Activated CD4-positive, alpha-beta T cell treated with anti-CD3 and anti-CD28 coated beads, Interleukin-2, amount 10 ng/mL, durations not matched to agents 24 days and 14 days (primary cell): ENCODE results near the gene MCCC2. TPM values are rescaled to one million over a fixed set of nuclear protein-coding genes. Genes with fewer than 3 reads are reported as not detected.
"Not testable (repeated sequence)": the region's sequence is repeated elsewhere in the genome, so short reads cannot be mapped to it uniquely, and the experiment has no call there.

Experiments used
- DNase-seq: peaks from one replicate; pipeline ENCODE4 v3.0.0; 2022
- H3K27ac Mint-ChIP-seq: one replicate; pipeline ENCODE4 v1.8.0; 2022; ENCODE audit warnings: mild to moderate bottlenecking, mixed read lengths
- H3K27me3 Mint-ChIP-seq: one replicate; pipeline ENCODE4 v1.8.0; 2022; ENCODE audit warnings: mixed read lengths
- H3K36me3 Mint-ChIP-seq: one replicate; pipeline ENCODE4 v1.8.0; 2022; ENCODE audit warnings: low read depth, mild to moderate bottlenecking, mixed read lengths
- H3K4me1 Mint-ChIP-seq: one replicate; pipeline ENCODE4 v1.8.0; 2021; ENCODE audit warnings: mixed read lengths
- H3K4me3 Mint-ChIP-seq: one replicate; pipeline ENCODE4 v1.8.0; 2022; ENCODE audit warnings: mild to moderate bottlenecking, moderate library complexity, mixed read lengths
- H3K9me3 Mint-ChIP-seq: one replicate; pipeline ENCODE4 v1.8.0; 2021; ENCODE audit warnings: mixed read lengths
- intact Hi-C: fragments of 100-400 bp; cut with micrococcal nuclease; formaldehyde crosslinking; loops from one replicate; pipeline ENCODE4 v1.15.1; 2023
- total RNA-seq: library from RNA; stranded (reverse); gene quantifications from 2 replicates; pipeline ENCODE4 v1.2.3, GENCODE V29; 2022

MCCC2 gene
- total RNA-seq, 1 donor from 2014 or later: 58.7 TPM

- intact Hi-C loops: no loop called here
- H3K9me3 Mint-ChIP-seq: peaks cover 6% of the 10 kb centered on the region
- H3K27me3 Mint-ChIP-seq: no peaks in the 10 kb centered on the region
- peaks cover 43% of the 10 kb centered on the region for H3K36me3 Mint-ChIP-seq
- peaks cover 5% of the 10 kb centered on the region for H3K4me1 Mint-ChIP-seq
- DNase-seq: no peak
- no peak overlapping the region for H3K27ac Mint-ChIP-seq
- no peak overlapping the region for H3K4me3 Mint-ChIP-seq
Observed at GRCh38 chr5:71621268-71621667, 34.1 kb downstream of the MCCC2 start.

DNA sequence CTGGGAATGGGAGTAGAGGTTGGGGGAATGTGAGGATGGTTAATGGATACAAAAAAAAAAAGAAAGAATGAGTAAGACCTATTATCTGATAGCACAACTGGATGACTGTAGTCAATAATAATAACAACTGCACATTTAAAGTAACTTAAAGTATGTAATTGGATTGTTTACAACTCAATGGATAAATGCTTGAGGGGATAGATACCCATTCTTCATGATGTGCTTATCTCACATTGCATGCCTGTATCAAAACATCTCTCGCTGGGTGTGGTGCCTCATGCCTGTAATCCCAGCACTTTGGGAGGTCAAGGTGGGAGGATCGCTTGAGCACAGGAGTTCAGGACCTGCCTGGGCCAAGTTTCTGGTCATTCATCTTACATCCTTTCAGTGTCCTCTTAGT, 34.6 kb downstream of the MCCC2 start:
- Mint-ChIP-seq H3K9me3 (peaks cover 6% of the 10 kb centered on the region), H3K4me1 (peaks cover 5% of the 10 kb centered on the region), H3K27me3 (no peaks in the 10 kb centered on the region), H3K36me3 (peaks cover 39% of the 10 kb centered on the region), H3K27ac (no peak overlapping the region), H3K4me3 (no peak overlapping the region)
- intact Hi-C loops: no loop called here
- no peak for DNase-seq

DNA sequence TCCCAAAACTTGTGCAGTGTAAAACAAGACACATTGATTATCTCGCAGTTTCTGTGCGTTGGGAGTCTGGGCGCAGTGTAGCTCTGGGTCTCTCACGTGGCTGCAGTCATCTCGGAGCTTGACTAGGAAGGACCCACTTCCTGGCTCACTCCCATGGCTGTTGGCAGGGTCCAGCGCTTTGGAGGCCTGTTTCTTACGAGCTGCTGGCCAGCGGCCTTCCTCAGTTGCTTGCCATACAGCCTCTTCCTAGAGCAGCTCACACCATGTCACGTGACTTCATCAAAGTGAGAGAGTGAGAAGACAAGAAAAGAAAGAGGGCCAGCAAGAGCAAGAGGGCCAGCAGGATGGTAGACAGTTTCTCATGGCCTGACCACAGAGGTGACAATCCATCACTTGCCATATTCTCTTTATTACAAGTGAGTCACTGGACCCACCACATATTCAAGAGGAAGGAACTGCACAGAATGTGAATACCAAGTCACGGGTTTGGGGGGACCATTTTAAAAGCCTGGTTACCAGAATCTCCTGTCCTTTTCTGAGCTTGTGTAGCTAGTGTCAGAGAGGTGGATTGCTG, 36.2 kb downstream of the MCCC2 start:
- DNase-seq: no peak
- Mint-ChIP-seq H3K36me3 (peaks cover 31% of the 10 kb centered on the region), H3K9me3 (no peaks in the 10 kb centered on the region), H3K27ac (no peak overlapping the region), H3K4me3 (no peak overlapping the region), H3K27me3 (no peaks in the 10 kb centered on the region), H3K4me1 (peaks cover 2% of the 10 kb centered on the region)
- intact Hi-C loops: no loop called here

GRCh38 chr5:71629950-71630349, 42.8 kb downstream of the MCCC2 start:
- Mint-ChIP-seq H3K36me3 (peaks cover 28% of the 10 kb centered on the region), H3K9me3 (no peaks in the 10 kb centered on the region), H3K4me1 (peaks cover 1% of the 10 kb centered on the region), H3K4me3 (no peak overlapping the region), H3K27me3 (no peaks in the 10 kb centered on the region), H3K27ac (no peak overlapping the region)
- intact Hi-C loops: no loop called here
- no peak for DNase-seq

- intact Hi-C loops: no loop called here
- no peaks in the 10 kb centered on the region for H3K9me3 Mint-ChIP-seq
- no peaks in the 10 kb centered on the region for H3K27me3 Mint-ChIP-seq
- no peak for DNase-seq
- H3K36me3 Mint-ChIP-seq: peaks cover 30% of the 10 kb centered on the region
- no peak overlapping the region for H3K27ac Mint-ChIP-seq
- no peak overlapping the region for H3K4me3 Mint-ChIP-seq
- H3K4me1 Mint-ChIP-seq: no peaks in the 10 kb centered on the region
Observed at GRCh38 chr5:71631070-71631469, 43.9 kb downstream of the MCCC2 start.

- Mint-ChIP-seq H3K27ac (no peak overlapping the region), H3K27me3 (no peaks in the 10 kb centered on the region), H3K4me1 (no peaks in the 10 kb centered on the region), H3K4me3 (no peak overlapping the region), H3K36me3 (peaks cover 27% of the 10 kb centered on the region), H3K9me3 (no peaks in the 10 kb centered on the region)
- no peak for DNase-seq
- intact Hi-C loops: no loop called here
Observed at GRCh38 chr5:71632168-71632567, 45.0 kb downstream of the MCCC2 start.

DNA sequence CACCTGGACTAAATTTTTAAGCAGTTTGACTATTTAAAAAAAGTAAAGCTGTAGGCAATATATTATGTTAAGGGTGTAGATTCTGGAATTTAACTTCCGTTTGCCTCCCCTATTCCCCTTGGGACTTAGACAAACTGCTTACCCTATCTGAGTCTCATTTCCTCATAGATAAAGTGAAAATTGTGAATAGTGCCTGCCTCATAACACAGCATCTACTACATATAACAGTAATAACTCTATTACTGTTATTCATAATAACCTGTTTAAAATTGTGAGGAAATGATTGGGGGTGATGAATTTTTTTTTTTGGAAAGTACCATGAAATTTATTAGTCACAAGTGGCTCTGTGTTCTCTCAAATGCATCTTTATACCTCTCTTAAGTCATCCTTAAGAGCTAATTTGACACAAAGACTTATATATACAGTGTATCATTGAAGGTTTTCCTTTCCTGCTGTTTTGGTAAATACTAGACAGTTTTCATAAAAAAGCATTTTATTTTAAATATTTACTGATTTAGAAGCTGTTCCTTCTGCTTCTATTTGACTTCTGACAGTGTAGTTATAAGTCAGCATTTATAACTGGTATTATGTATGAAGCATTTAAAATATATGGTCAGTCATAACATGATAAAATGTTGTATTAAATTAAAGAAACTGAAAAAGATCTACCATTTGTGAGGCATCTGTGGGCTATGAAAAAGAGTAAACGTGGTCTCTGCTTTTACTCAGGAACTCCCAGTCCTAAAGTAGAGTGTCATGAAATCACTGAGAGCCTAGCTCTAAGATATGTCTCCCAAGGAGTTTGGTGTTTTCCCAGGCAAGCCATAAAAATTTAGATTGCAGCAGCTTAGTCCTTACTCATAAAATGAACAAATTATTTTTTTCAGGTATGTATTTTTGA, 46.4 kb downstream of the MCCC2 start:
- peaks cover 36% of the 10 kb centered on the region for H3K36me3 Mint-ChIP-seq
- no peaks in the 10 kb centered on the region for H3K9me3 Mint-ChIP-seq
- H3K4me3 Mint-ChIP-seq: no peak overlapping the region
- no peak for DNase-seq
- H3K27ac Mint-ChIP-seq: no peak overlapping the region
- H3K4me1 Mint-ChIP-seq: no peaks in the 10 kb centered on the region
- intact Hi-C loops: no loop called here
- no peaks in the 10 kb centered on the region for H3K27me3 Mint-ChIP-seq

- no peak overlapping the region for H3K4me3 Mint-ChIP-seq
- intact Hi-C loops: no loop called here
- peaks cover 55% of the 10 kb centered on the region for H3K36me3 Mint-ChIP-seq
- H3K27ac Mint-ChIP-seq: no peak overlapping the region
- no peak for DNase-seq
- H3K9me3 Mint-ChIP-seq: no peaks in the 10 kb centered on the region
- no peaks in the 10 kb centered on the region for H3K27me3 Mint-ChIP-seq
- no peaks in the 10 kb centered on the region for H3K4me1 Mint-ChIP-seq
Observed at GRCh38 chr5:71637133-71637532, 50.0 kb downstream of the MCCC2 start.

GRCh38 chr5:71640408-71640807, 53.3 kb downstream of the MCCC2 start:
- intact Hi-C loops: no loop called here
- Mint-ChIP-seq H3K9me3 (no peaks in the 10 kb centered on the region), H3K4me1 (no peaks in the 10 kb centered on the region), H3K27me3 (no peaks in the 10 kb centered on the region), H3K27ac (no peak overlapping the region), H3K4me3 (no peak overlapping the region), H3K36me3 (peaks cover 45% of the 10 kb centered on the region)
- no peak for DNase-seq

DNA sequence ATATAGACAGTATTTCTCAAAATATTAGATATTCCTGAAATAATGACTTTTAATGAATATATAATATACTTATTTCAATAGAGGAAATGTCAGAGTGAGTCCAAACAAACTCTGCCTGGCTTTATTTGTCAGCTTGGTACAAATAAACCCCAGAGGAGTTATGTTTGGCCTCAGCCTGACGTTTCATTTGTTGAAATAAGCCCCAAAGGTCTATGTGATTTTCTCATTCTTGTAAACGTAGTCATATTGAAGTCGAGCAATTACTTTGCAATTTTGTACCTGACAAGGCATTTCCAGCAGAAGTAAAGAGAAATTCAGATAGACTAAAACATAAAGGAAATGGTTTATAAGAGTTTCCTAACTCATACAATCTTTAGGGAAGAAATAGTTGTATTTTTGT, 57.9 kb downstream of the MCCC2 start:
- peaks cover 54% of the 10 kb centered on the region for H3K36me3 Mint-ChIP-seq
- no peak overlapping the region for H3K27ac Mint-ChIP-seq
- no peaks in the 10 kb centered on the region for H3K27me3 Mint-ChIP-seq
- intact Hi-C loops: no loop called here
- peaks cover 3% of the 10 kb centered on the region for H3K4me1 Mint-ChIP-seq
- H3K9me3 Mint-ChIP-seq: no peaks in the 10 kb centered on the region
- no peak overlapping the region for H3K4me3 Mint-ChIP-seq
- DNase-seq: no peak

DNA sequence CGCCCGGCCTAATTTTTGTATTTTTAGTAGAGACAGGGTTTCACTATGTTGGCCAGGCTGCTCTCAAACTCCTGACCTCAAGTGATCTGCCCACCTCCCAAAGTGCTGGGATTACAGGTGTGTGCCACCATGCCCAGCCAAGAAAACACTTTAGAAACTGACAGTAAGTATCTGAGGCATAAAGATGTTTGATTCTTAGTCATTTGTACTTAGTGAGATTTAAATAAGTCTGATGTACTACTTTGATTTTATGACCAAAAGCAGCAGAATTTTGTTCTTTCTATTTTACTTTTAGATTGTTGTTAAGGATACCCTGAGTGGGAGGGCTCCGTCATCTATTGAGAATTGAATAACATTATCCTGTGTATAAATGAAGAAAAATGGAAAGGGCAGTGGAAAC, 63.8 kb downstream of the MCCC2 start:
- intact Hi-C loops: loop anchor here (5.0 kb wide), 1 partner anchor 49 kb away; no protein-coding TSS in a partner anchor
- DNase-seq, H3K9me3 Mint-ChIP-seq, H3K27me3 Mint-ChIP-seq, H3K27ac Mint-ChIP-seq, H3K4me3 Mint-ChIP-seq: not testable (repeated sequence)
- H3K4me1 Mint-ChIP-seq: peaks cover 17% of the 10 kb centered on the region
- H3K36me3 Mint-ChIP-seq: peaks cover 60% of the 10 kb centered on the region

DNA sequence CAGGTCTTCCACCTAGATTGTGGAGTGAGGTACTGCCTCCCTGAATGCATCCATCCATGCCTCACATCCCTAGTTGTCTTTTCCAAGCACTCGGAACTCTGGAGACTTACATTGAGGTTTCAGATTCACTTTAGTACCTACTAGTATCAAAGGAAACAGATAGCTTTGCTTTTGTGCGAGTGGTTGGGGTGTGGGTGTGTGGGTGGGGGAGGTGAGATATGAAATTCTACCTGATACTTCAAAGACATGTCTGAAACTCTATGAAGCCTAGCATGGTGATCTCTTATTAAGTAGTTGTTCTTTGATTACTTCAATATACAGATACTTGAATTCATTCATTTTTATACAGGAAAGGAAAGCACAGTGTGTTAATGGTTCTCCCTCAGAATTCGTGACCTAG, 64.4 kb downstream of the MCCC2 start:
- no peaks in the 10 kb centered on the region for H3K27me3 Mint-ChIP-seq
- no peak overlapping the region for H3K27ac Mint-ChIP-seq
- H3K4me1 Mint-ChIP-seq: peaks cover 17% of the 10 kb centered on the region
- no peak overlapping the region for H3K4me3 Mint-ChIP-seq
- intact Hi-C loops: loop anchor here (5.0 kb wide), 1 partner anchor 49 kb away; no protein-coding TSS in a partner anchor
- H3K36me3 Mint-ChIP-seq: peaks cover 57% of the 10 kb centered on the region
- H3K9me3 Mint-ChIP-seq: no peaks in the 10 kb centered on the region
- no peak for DNase-seq

DNA sequence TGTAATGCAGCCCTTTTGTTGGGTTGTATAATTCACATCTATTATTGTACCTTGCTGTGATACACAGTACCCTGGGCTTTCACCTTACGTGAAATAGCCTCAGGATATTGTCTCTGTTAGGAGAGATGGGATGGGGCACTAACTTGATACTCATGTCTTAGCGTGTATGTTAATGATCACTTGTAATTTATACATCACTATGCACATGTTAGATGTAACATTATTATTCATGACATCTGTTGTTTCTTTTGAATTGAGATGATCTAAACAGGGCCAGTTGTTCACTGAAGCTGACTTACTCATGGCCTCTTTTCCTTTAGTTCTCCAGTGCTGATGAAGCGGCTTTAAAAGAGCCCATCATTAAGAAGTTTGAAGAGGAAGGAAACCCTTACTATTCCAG, 65.2 kb downstream of the MCCC2 start:
- Mint-ChIP-seq H3K27ac (no peak overlapping the region), H3K9me3 (no peaks in the 10 kb centered on the region), H3K27me3 (no peaks in the 10 kb centered on the region), H3K36me3 (peaks cover 55% of the 10 kb centered on the region), H3K4me3 (no peak overlapping the region), H3K4me1 (peaks cover 17% of the 10 kb centered on the region)
- DNase-seq: no peak
- intact Hi-C loops: loop anchor here (5.0 kb wide), 1 partner anchor 50 kb away; no protein-coding TSS in a partner anchor

- no peak for DNase-seq
- Mint-ChIP-seq H3K36me3 (peaks cover 56% of the 10 kb centered on the region), H3K4me1 (peaks cover 17% of the 10 kb centered on the region), H3K9me3 (no peaks in the 10 kb centered on the region), H3K4me3 (no peak overlapping the region), H3K27me3 (no peaks in the 10 kb centered on the region), H3K27ac (peak overlapping the region; percentile 36)
- intact Hi-C loops: loop anchor here (5.0 kb wide), 1 partner anchor 51 kb away; no protein-coding TSS in a partner anchor
Observed at GRCh38 chr5:71652803-71653543, 65.8 kb downstream of the MCCC2 start.
